NCI-H748 (cell line): ENCODE data around the gene SMAP1.
A peak's percentile ranks its signal among the peaks of the same experiment; 100 is the strongest.

Experiments used
- DNase-seq: peaks from one replicate; lab custom pipeline; 2025; ENCODE audit not compliant: unreplicated experiment; lab: John Stamatoyannopoulos, UW

The SMAP1 gene

DNA sequence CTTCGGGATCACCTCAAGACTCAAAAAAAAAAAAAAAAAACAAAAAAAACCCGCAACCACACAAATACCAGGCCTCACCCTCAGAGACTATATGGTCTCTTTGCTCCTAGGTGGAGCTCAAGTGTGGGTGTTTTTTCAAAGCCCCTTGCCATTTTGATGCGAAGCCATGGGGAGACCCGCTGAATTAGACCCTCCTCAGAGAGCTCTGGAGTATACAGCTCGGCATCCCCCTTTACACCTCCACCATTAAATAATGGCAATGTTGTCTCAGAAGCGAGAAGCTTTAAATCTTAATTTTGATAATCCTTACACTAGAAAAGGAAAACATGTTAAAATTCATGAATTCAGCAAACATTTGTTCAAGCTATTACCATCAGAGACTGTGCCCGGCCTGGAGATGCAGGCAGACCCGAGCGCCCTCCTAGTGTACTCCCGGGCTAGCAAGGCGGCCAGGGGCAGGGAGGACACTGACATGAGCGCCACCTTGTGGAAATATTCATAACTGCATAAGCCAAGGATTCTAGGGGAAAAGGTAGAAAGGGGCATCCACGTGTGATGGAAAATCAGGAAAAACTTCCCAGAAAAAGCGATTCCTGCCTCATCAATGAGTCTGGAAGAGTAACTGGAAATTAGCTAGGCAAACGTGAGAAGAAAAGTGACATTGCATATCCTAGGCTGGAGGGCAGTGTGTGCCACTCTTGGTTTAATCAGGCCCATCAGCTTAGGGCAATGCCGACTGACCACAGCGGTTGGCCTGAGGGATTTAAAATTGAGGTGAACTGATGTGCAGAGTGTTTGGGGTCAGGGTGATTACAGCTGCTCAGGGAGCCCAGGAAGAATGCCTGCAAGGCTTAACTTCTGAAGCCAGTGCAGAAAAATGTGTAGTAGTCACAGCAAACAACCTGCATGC, 216.6 kb downstream of the SMAP1 start:
- DNase-seq, result peak; percentile 60

DNA sequence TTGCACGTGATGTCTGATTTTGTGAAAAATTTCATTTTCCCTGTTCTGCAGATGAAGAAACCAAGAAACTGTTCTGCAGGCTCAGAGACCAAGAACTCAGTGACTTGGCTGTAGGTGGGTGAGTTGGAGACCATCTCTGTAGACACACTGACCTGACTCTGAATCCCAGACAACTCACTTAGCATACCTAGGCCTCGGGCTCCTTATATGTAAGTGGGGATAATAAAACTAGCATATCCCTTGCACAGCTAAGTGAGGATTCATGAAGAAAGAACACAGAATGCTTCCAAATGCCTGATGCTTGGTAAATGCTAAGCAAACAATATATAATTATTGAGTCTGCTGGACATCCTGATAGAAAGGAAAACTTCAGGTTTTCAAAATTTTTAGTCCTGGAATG, 218.4 kb downstream of the SMAP1 start:
- DNase-seq, result no peak

DNA sequence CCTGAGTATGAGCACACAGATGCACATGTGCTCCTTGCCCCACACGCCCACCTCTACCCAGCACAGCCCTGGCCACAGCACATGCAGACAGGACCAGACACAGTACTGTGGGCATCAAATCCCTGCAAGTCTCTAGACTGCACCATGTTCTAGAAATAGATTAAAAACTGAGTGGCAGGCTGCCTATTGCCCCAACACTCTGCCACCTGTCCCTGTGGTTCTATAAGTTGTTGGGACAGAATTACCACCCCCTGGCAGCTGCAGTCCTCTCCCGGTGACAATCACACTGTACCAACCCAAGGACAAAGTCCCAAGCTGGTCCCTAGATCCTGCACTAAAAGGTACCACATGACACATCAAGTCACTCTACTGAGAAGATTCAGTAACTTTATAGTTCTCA, 219.0 kb downstream of the SMAP1 start:
- no peak for DNase-seq

DNA sequence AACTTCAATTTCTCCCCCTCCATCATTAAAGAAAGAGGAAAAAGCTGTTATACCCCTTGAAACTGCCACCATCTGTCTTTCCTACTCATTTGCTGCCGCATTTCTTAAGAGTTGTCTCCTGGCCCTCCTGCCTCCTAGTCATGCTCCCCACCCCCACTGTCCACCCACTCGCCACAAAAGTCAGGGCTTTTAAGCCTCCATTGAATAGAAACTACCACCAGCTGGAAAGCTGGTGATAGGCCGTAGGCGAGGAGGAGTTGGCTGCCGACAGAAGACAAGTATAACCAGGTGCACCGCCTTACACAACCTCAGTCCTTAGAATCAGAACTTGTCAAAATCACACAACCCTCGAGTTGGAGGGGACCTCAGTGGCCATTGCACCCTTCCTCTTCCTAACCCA, 221.6 kb downstream of the SMAP1 start:
- DNase-seq, result no peak

DNA sequence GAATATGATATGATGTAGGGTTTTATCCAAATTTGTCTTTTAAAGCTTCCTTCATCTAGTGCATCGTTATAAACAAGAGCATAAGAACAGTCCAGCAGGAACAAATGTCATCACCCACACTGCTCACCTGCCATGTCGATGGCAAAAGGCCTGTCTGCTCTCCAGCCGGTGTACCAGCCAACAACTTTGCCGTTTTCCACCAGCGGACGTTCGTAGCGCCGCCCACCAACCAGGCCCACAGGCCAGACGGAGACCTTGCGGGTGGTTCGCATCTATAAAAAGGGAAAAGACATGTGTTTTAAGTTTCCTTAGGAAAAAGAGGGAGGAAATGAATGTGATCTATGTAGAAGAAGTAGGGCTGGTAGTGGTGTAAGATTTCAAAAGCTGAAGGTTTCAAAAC, 226.3 kb downstream of the SMAP1 start:
- DNase-seq, result no peak

DNA sequence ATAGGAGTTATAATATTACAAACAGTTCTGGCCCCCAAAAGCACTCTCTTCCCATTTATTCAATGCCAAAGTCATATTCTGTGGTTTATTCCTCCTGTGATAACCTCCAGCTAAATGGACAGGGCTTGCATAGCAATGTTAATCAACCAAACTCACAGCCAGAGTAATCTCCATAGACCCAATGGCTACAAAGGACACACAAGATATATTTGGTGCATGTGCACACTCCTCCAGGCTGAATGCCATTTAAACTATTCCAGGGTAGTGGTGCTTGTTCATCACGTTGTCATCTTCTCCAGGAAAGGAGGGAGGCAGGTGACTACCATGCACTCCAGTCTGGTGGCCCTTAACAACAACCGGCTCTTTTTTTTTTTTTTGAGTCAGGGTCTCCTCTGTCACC, 232.4 kb downstream of the SMAP1 start:
- DNase-seq, result no peak

DNA sequence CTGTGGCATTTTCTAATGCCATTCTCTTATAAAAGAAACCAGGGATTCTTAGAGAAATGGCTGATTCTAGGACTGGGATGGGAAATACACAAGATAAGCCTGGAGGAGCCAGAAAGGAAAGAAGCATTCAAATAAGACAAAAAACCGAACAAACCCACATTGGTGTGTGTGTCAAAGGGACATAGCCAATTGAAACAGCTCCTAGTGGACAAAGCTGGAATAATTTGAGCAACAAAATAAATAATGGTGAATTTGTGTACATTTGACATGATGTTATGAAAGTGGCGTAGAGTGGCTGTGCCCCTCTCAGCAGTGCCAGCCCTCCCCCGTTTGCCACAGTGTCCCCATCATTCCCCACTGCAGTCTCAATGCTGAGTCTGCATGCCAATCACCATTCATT, 233.6 kb downstream of the SMAP1 start:
- DNase-seq, result peak; percentile 12

DNA sequence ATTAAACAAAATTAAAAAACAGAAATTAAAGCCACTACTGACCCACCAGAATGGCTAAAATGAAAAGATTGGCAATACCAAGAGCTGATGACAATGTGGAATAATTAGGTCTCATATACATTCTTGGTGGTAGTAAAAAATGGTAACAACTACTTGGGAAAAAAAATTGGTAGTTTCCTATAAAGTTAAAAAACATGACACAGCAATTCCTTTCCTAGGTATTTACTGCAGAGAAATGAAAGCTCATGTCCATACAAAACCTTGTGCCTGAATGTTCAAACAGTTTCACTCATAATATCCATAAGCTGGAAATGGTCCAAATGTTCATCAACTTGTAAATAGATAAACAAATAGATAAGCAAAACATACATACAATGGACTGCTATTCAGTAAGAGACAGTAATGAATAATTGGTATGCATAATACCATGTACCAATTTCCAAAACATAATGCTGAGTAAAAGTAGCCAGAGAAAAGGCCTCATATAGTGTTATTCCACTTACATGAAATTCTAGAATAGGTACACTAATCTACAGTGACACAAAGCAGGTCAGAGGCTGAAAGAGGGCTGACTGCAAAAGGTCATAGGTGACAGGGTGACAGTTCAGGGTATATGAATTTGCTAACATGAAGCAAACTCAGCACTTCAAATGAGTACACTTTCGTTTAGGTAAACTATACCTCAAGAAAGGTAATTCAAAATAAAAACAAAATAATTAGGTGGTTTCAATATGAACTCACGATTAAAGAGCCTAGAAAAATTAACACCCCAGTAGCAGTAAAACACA, 236.2 kb downstream of the SMAP1 start:
- no peak for DNase-seq

DNA sequence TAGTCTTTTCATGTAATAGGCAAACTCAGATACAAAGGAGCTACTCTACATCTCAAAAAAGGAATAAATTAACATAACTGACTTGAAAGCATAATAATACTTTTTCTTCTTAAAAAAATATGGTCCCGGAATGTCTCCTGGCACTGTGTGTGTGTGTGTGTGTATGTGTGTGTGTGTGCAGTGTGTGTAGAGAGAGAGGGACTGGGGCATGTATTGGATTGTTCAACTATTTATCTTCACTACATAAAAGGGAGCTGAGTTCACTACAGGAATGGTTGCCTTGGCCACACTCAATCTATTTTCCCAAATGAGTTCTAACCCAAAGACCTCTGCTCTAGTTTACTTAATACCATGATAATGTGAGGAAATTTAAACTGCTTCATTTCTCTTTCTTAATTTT, 238.1 kb downstream of the SMAP1 start:
- no peak for DNase-seq
